Measurements from ENCODE around the gene FAM162A. TPM values are rescaled to one million over a fixed set of nuclear protein-coding genes. Genes with fewer than 3 reads are reported as not detected.

Gene FAM162A
- total RNA-seq, 2 experiments from 2014 or later, result 106 to 109 TPM

DNA sequence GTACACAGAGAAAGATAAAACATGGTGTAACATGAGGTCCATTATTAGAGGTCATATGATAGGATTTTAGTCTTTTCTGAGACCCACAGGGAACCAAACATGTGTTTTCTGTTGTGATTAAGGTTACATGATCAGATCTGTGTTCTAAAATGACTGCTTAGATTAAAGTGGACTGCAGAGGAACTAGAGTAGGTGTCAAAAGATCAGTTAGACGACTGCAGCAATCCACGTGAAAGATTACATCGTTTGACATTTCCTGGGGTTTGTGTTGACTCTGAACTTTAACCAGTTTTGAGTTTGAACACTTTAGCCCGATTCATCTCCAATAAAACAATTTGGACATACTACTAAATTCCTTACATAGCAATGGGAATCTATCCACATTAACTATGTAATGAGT, 6.0 kb upstream of the FAM162A start:
- POLR2A ChIA-PET, result no interaction called here
- CTCF ChIA-PET, result no interaction called here

DNA sequence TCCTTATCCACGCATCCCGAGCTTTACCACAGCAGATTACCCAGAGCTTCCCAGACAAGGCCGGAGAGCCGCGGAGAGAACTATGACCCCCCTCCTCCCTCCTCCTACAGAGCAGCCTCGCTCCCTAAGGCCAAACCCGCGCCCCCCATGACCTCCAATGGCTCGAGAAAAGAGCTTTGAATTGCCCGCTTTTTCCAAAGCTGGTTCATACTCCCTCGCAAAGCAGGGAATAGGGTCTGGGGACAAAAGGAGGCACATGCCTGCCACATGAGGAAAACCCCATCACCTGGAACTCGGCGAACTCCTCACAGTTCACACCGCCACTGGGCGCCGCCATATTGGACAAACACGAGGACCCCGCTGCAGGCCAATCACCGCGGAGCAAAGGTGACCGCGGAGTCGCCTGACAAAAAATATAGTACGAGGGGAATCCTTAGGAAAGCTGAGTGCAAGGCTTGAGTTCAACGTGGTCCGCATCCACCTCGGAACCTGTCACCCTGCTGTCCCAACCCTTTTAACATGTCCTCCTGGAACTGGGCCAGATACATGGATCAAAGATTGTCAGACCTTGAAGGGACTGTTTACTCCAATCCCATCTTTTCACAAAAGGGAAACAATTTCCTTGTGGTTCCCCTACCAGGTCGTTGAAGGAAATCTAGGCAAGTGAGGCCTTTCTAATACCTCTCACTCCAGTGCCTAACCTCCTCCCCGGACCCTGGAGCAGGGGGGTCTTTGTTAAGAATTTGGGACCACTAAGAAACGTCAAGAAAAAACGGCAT, 905 bp upstream of the FAM162A start, which contains the start of gene MIX23:
Gene MIX23 (minus strand): TSS at position 344 of the 779 bp plus-strand sequence. CDS start 7 bp downstream, at position 337.
- POLR2A ChIA-PET, result interaction anchor here (0.6 to 1.4 kb wide), 5 partner anchors 15 to 836 kb away, joined by 4 to 8 read pairs (median 4); partner anchors contain the start of gene WDR5B
- CTCF ChIA-PET, result interaction anchor here (0.8 to 1.7 kb wide), 6 partner anchors 10 to 836 kb away, joined by 3 to 8 read pairs (median 3); no protein-coding TSS in a partner anchor

DNA sequence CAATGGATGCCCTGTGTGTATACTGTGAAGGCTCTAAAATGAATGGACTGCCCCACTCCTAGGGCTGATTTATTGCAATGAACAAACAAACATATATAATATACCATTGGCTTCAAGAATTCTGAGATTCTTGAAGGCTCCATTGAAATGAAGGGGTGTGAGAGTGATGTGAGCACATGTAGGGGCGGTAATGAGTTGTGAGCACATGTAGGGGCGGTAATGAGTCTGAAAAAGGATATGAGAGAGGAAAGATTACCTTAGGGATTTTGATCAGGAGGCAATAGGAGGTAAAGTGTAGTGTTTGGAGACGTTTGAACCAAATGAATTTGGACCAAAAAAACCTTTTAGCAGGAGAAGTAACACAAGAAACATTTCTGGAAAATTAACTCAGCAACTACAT, 3.7 kb downstream of the FAM162A start:
- POLR2A ChIA-PET, result no interaction called here
- CTCF ChIA-PET, result no interaction called here

DNA sequence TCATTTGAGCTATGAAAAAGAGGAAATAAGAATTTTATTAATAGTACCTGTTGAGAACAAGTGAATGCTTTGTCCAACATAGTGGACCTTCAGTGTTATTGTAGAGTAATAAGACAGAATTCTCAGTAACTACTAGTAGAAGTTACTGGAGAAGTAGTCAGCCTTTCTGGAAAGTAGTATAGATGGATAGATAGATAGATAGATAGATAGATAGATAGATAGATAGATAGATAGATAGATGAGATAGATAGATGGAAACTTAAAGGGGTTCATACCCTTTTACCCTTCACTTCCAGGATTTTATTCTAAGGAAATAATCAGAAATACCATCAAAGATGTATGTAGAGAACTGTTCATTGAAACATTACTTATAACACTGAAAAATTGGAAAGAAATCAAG, 5.2 kb downstream of the FAM162A start:
- ChIA-PET POLR2A (interaction anchor here (0.7 kb wide), 1 partner anchor 221 kb away, joined by 6 read pairs; no protein-coding TSS in a partner anchor), CTCF (no interaction called here)

DNA sequence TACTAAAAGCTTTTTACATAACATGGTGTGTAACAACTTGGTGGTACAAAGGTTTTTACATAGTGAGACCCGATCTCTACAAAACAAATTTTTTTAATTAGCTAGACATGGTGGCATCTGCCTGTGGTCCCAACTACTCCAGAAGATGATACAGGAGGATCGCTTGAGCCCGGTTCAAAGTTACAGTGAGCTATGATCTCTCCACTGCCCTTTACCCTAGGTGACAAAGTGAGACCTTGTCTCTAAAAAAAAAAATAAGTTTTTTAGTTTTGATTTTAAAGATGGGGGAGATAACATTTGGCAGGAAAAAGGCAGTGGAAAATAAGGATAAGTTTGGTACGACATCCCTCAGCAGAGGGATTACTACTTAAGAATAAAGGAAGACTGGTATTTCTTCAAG, 5.9 kb downstream of the FAM162A start:
- POLR2A ChIA-PET, result no interaction called here
- CTCF ChIA-PET, result interaction anchor here (0.8 kb wide), 1 partner anchor 22 kb away, joined by 3 read pairs; no protein-coding TSS in a partner anchor

DNA sequence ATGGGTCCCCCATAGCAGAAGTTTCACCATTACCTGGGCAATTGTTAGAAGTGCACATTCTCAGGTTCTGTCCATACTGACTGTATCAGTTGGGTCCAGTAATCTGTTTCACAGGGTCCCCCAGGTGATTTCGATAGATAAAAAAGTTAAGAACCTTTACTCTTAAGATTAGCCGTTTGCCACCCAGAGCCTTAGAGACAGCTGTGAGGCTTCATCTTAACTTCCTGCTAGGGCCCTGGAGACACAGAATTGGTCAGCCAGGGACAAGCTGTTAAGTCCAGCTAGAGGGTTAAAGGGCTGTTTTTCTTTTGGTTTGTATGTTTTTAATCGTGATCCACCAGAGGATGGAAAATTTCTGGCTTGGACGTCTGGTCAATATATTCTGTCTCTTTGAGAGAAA, 6.7 kb downstream of the FAM162A start:
- CTCF ChIA-PET, result no interaction called here
- POLR2A ChIA-PET, result no interaction called here

DNA sequence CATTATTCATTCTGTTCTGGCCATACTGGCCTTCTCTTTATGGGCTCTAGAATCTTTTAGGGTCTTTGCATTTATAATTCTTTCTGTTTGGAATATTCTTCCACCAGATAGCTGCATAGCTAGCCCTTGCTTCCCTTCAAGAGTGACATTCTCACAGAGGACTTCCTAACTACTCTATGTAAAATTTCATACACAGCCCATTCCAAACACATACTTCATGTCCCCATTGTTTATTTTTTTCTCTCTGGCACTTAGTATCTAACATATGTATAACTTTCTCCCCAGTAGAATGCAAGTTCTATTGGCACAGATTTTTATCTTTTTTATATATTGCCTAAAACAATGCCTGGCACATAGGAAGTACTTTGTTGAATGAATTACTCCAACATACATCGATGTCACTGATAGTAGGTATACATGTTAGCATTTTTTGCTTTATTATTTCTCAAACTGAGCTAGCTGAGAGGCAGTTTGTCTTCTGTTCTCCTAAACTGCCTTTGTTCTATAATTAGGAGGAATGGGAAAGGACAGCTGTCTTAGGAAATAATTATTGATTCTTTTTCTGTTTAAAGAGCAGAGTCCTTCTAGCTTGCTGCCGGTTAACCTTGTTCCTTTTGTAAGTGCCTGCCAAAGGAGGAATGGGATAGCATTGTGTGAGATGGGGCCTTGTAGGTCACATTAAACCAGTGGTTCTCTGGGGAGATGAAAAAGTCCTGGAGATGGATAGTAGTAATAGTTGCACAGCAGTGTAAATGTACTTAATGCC, 7.9 kb downstream of the FAM162A start:
- POLR2A ChIA-PET, result no interaction called here
- CTCF ChIA-PET, result no interaction called here

DNA sequence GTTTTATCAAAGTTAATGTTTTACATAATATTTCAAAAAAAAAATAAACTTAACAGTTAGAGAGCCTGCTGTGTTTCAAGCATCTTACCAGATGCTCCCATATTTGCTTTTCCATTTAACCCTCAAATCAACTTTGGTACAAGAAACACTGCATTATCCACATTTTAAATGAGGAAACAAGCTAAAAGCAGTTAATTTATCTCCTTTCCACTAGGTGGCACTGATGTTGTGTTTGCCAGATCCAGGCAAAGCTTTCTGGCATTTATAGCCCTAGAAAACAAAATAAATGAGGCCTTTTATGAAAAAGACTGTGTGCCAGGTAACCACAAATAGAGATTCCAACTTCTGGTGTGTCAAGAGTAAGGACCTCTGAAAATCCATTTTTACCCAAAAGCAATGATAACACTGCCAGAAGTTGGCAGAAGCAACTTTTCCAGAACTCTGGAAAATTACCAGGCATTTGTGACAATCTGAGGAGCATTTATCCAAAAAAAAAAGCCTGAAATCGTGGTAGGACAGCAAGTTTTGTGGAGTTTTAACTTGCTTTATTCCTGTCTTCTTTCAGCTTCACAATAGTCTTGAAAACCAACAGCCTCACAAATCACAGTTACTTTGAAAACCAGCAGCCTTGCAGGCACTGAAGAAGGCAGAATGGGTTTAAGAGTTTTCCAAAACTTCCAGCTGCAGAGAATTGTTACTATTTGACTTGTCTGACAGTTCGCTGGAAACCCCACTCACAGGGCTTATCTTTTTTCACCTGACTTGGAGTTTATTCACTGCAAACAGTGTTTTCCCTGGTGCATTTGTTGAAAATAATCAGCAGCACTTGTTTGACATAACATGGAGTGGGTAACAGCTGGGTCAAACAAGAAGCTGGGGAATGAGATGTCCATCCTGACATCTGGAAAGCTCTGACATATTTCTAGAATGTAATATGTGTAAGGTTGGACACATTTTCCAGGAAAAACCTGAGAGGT, 9.2 kb downstream of the FAM162A start:
- ChIA-PET CTCF (interaction anchor here (0.6 to 1.6 kb wide), 9 partner anchors 9 to 1831 kb away, joined by 3 to 7 read pairs (median 3); partner anchors contain the start of genes FAM162A, MIX23, PARP14 and WDR5B), POLR2A (interaction anchor here (1.0 to 1.7 kb wide), 2 partner anchors 9 to 23 kb away, joined by 5 to 9 read pairs; partner anchors contain the start of genes FAM162A and WDR5B)

DNA sequence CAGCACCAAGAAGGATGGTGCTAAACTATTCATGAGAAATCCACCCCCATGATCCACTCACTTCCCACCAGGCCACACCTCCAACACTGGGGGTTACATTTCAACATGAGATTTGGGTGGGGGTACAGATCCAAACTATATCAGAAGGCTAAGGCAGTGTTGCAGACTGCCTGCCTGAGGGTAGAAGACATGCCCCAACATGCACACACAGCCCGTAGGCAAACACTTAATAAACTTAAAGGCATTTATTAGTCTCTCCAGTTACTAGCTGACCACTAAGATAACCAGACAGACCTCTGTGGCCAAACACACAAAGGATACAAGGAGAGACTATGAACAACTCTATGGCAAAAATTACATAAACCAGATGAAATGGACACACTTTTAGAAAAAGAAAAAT, 10.2 kb downstream of the FAM162A start:
- CTCF ChIA-PET, result interaction anchor here (1.6 kb wide), 1 partner anchor 12 kb away, joined by 5 read pairs; the partner anchor contains the start of gene MIX23
- POLR2A ChIA-PET, result interaction anchor here (1.7 kb wide), 1 partner anchor 10 kb away, joined by 9 read pairs; the partner anchor contains the start of gene FAM162A

DNA sequence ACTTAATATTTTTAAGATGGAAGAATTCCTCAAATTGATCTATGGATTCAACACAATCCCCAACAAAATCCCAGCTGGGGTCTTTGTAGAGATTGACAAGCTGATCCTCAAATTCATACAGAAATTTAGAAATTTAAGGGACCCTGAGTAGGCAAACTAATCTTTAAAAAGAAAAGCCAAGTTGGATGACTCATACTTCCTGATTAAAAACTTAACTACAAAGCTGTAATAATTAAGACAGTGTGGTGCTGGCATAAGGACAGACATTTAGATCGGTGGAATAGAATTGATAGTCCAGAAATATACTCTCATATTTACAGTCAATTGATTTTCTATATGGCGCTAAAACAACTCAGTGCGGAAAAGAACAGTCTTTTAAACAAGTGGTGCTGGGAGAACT, 11.6 kb downstream of the FAM162A start:
- CTCF ChIA-PET, result no interaction called here
- POLR2A ChIA-PET, result interaction anchor here (0.6 kb wide), 1 partner anchor 512 kb away, joined by 3 read pairs; no protein-coding TSS in a partner anchor

DNA sequence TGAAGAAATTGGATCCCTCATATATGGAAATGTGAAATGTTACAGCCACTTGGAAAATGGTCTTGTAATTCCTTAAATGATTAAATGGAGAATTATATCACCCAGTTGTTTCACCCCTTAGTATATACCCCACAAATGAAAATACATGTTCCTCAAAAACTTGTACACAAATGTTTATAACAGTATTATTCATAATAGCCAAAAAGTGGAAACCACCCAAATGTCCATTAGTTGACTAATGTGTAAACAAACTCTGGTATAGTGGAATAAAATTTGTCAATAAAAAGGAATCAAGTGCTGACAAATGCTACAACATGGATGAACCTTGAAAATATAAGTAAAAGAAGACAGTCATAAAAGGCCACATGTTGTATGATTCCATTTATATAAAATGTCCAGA, 12.5 kb downstream of the FAM162A start:
- ChIA-PET POLR2A (no interaction called here), CTCF (no interaction called here)

DNA sequence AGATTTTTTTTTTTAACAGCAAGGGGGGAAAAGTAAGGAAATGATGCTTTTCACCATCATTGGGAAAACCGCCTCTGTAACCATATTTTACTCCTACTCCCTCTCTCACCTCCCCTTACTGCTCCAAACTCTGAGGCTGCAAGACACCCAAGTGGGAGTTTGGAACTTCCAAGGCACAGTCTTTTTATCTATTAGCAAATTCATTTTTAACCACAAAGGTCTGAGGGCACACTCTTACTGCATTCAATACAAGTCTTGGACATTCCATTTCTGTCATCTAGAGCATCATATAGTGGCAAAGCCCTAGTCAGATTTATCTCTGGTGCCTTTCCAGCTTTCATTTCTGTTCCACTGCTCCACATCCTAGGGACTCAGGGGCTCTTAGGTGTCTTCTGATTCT, 13.2 kb downstream of the FAM162A start:
- ChIA-PET POLR2A (no interaction called here), CTCF (no interaction called here)

DNA sequence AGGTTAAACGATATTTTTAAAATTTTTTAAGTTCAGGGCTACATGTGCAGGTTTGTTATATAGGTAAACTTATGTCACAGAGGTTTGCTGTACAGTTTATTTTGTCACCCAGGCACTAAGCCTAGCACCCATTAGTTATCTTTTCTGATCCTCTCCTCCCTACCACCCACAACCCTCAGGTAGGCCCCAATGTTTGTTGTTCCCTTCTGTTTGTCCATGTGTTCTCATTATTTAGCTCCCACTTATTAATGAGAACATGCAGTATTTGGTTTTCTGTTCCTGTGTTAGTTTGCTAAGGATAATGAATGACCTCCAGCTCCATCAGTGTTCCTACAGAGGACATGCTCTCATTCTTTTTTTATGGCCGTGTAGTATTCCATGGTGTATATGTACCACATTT, 14.9 kb downstream of the FAM162A start:
- POLR2A ChIA-PET, result no interaction called here

DNA sequence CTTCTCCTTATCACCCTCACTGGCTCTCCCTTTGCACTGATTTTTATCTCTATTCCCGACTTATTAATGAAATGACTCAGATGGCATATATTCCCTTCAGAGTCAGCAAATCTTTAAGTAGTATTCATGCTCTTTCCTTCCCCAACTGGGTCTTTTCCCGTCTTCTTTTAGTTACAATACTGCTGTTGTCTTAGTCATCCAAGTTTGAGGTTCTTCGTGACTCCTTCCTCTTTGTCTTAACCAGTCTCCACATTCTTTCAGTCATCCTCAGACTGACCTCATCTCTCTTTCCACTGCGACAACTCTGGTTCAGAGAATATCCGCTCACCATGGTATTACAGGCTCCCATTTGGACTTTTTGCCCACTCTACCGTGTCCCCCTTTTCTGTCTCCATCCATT, 19.5 kb downstream of the FAM162A start:
- CTCF ChIA-PET, result no interaction called here
- POLR2A ChIA-PET, result no interaction called here

More for the DNA sequence above, 14.9 kb downstream of the FAM162A start:
- CTCF ChIA-PET, result no interaction called here

DNA sequence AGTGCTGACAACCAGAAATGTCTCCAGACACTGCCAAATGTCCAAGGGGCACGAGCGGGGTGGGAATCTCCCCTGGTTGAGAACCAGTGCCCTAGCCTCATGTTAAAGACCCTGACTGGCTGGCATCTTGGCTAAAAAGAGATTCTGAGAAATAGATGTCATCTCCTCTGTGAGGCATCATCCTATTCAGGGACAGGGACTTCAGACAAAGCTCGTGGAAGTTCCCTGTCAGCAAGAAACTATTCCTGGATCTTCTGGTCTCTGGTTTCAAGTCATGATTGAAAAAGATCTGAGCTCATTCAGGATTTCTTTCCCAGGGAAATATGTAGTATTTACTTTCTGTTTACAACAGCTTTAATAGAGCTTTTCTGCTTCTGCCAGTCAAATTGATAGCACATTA, 21.0 kb downstream of the FAM162A start:
- CTCF ChIA-PET, result interaction anchor here (1.0 kb wide), 1 partner anchor 12 kb away, joined by 3 read pairs; no protein-coding TSS in a partner anchor
- POLR2A ChIA-PET, result no interaction called here

DNA sequence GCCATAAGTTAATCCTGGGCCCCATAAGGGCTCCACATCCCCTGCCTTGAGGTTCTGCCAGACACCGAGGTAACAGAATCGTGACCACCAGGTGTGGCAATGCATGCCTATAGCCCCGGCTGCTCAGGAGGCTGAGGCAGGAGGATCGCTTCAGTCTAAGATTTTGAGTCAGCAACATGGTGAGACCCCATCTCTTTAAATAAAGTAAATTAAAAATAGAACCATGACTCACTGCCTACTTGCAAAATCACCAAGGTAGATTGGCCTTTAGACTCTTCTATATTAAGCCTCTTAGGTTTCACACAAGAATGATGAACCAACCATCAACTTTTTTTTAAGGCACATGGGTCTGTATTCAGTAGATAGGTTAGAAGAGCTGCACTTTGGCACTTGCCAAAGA, 22.2 kb downstream of the FAM162A start:
- ChIA-PET CTCF (interaction anchor here (0.8 to 1.8 kb wide), 2 partner anchors 10 to 22 kb away, joined by 3 to 6 read pairs; partner anchors contain the start of genes FAM162A and WDR5B), POLR2A (no interaction called here)

DNA sequence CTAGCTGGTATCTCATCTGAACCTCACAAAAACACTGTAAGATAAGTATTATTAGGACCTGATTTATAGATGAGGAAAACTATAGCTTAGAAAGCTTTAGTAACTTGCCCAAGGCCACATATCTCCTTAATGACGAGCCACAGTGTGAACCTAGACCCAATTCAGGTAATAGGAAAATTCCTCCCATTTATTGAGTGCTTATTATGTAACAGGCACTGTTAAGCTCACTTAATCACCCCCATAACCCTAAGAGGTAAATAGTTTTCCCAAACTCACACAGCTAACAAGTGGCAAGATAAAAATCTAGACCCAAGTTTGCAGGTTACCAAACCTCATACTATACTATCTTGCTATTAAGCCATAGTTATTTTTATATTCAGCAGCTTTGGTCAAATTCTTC, 24.0 kb downstream of the FAM162A start:
- ChIA-PET CTCF (interaction anchor here (0.7 kb wide), 1 partner anchor 24 kb away, joined by 3 read pairs; the partner anchor contains the start of gene FAM162A), POLR2A (interaction anchor here (0.7 kb wide), 1 partner anchor 24 kb away, joined by 3 read pairs; no protein-coding TSS in a partner anchor)

DNA sequence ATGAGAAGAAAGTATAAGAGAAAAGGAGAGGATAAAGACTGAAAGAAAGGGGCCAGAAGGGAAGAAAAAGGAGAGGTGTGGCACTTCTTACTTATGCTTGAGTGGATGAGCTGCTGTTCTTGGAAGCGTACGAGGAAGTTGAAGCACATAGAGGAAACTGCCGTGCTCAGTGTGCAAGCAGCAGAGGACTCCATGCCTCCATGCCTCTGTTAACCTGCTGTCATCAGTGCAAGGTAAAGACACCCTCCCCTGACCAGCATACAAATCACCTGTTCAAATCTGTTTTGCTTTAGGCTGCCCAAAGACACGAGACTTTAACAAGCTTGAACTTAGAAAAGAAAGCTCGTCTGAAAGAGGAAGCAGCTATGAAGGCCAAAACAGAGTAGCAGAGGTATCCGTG, 25.5 kb downstream of the FAM162A start:
- CTCF ChIA-PET, result no interaction called here
- POLR2A ChIA-PET, result no interaction called here

DNA sequence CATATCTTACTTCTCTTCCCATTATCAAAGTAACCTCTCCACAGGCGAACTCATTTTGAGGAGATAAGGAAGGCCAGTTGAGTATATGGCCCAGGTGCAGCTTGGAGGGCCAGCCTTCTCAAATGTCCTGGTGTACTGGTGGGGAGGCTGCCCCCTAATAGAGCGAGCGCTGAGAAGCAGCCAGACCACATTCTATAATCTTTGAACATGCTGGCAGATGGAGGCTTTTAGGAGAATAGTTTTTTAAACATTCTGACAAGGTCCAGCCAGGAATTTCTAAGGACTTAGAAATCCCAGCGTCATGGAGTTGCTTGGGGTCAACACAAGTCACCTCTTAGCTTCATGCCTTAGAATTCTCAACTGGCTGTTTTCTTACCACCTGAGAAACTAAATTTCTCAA, 26.1 kb downstream of the FAM162A start:
- POLR2A ChIA-PET, result no interaction called here

More for the DNA sequence above, 26.1 kb downstream of the FAM162A start:
- CTCF ChIA-PET, result no interaction called here
